ENCODE data around the gene CFAP206. TPM values are rescaled to one million over a fixed set of nuclear protein-coding genes. Genes with fewer than 3 reads are reported as not detected.

Gene CFAP206
- total and polyA plus RNA-seq, 2 donors (not counting 1 experiment from before 2014, with no cell fraction given) = not detected

DNA sequence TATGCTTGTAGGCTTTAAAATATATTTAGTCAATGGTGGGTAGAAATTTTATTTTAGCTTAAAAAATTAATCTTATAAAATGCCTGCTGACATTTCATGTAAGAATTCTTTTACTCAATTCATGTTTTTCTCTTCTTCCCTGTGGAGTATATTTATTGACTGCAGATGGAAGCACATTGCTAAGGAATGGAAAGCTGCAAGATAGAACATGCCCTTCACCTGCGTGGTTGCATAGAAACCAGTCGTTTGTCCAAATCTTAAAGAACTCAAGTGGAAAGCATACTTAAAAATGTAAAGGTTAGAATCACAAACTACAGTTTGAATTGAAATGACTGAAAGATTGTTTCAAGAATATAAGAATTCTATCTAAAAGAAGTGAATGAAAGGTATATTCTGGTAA lies 32.5 kb upstream of the CFAP206 start:
- Histone ChIP-seq H3K36me3 (replicated peaks in 1 of 2; ENCODE audit: control extremely low read depth in 1 of 2, control insufficient read depth in 1 of 2, extremely low read depth in 1 of 2, insufficient read depth in 2 of 2, low read length in 1 of 2) (no peaks in the 10 kb centered on the region), H3K4me2 (replicated peaks; ENCODE audit: low read depth, low read length, poor library complexity, severe bottlenecking) (no peak overlapping the region), H3K27ac (ENCODE audit: low read length in 2 of 2) (no peak overlapping the region), H4K20me1 (ENCODE audit: control insufficient read depth, insufficient read depth, low read length, poor library complexity, severe bottlenecking) (no peaks in the 10 kb centered on the region), H3K79me2 (ENCODE audit: control insufficient read depth, insufficient read depth, low read length) (no peaks in the 10 kb centered on the region), H3K9me3 (ENCODE audit: control extremely low read depth in 1 of 3, control insufficient read depth in 2 of 3, insufficient read depth in 1 of 3, low read length in 2 of 3) (peaks cover 0 to 4% (median 0%) of the 10 kb centered on the region in 3 donors), H3K27me3 (replicated peaks in 1 of 4; ENCODE audit: control extremely low read depth in 1 of 4, control insufficient read depth in 3 of 4, insufficient read depth in 4 of 4, low read length in 3 of 4) (no peaks in the 10 kb centered on the region), H3K9ac (ENCODE audit: low read length) (no peak overlapping the region), H3K4me1 (ENCODE audit: control insufficient read depth in 2 of 2, insufficient read depth in 2 of 2, low read length in 2 of 2) (peaks cover 7 to 10% of the 10 kb centered on the region in 2 donors), H3K4me3 (ENCODE audit: control extremely low read depth in 1 of 5, extremely low read depth in 1 of 5, insufficient read depth in 1 of 5, low read depth in 2 of 5, low read length in 4 of 5) (no peak overlapping the region), H2AFZ (ENCODE audit: insufficient read depth, low read depth, low read length, poor library complexity, severe bottlenecking) (no peak overlapping the region)
- intact Hi-C loops (cut with micrococcal nuclease) = no loop called here
- TF ChIP-seq, protein P1, sequence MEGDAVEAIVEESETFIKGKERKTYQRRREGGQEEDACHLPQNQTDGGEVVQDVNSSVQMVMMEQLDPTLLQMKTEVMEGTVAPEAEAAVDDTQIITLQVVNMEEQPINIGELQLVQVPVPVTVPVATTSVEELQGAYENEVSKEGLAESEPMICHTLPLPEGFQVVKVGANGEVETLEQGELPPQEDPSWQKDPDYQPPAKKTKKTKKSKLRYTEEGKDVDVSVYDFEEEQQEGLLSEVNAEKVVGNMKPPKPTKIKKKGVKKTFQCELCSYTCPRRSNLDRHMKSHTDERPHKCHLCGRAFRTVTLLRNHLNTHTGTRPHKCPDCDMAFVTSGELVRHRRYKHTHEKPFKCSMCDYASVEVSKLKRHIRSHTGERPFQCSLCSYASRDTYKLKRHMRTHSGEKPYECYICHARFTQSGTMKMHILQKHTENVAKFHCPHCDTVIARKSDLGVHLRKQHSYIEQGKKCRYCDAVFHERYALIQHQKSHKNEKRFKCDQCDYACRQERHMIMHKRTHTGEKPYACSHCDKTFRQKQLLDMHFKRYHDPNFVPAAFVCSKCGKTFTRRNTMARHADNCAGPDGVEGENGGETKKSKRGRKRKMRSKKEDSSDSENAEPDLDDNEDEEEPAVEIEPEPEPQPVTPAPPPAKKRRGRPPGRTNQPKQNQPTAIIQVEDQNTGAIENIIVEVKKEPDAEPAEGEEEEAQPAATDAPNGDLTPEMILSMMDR (IDR thresholded peaks at IDR 0.05) = no peak
- TF ChIP-seq EZH2 (IDR thresholded peaks at IDR 0.05; ENCODE audit: borderline replicate concordance, insufficient read depth, low read depth, low read length, poor library complexity, severe bottlenecking) = no peak
- Mint-ChIP-seq H3K4me3 (no peak overlapping the region), H3K4me1 (peaks cover 10% of the 10 kb centered on the region), H3K9me3 (ENCODE audit: insufficient read depth) (no peaks in the 10 kb centered on the region), H3K27ac (no peak overlapping the region), H3K27me3 (no peaks in the 10 kb centered on the region)
- no CpG with 5 or more reads among the region's 2 CpGs for WGBS (ENCODE audit: insufficient coverage)
- ChIA-PET POLR2A (no interaction called here), CTCF (no interaction called here)
- no peak for DNase-seq
- ATAC-seq (ENCODE audit: low read depth) = no peak

DNA sequence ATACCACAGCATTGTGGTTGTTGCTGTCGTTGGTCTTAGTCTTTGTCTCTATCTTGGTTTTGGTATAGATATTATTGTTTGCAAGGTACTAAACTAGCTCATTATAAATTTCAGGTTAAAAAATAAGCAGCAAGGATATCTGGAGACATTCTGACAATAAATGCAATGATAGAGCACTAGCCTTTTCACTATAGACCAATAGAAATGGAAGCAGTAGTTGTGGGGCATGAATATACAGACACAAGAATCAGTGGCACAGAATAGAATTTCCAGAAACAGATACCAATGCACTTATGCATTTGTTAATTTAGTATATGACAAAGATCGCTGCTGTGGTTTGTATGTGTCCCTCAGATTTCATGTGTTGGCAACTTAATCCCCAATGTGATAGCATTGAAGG lies 31.1 kb upstream of the CFAP206 start:
- Histone ChIP-seq H3K27me3 (replicated peaks in 1 of 4; ENCODE audit: control extremely low read depth in 1 of 4, control insufficient read depth in 3 of 4, insufficient read depth in 4 of 4, low read length in 3 of 4) (no peaks in the 10 kb centered on the region), H3K4me3 (ENCODE audit: control extremely low read depth in 1 of 5, extremely low read depth in 1 of 5, insufficient read depth in 1 of 5, low read depth in 2 of 5, low read length in 4 of 5) (no peak overlapping the region), H3K36me3 (replicated peaks in 1 of 2; ENCODE audit: control extremely low read depth in 1 of 2, control insufficient read depth in 1 of 2, extremely low read depth in 1 of 2, insufficient read depth in 2 of 2, low read length in 1 of 2) (no peaks in the 10 kb centered on the region), H3K27ac (ENCODE audit: low read length in 2 of 2) (no peak overlapping the region), H3K4me2 (replicated peaks; ENCODE audit: low read depth, low read length, poor library complexity, severe bottlenecking) (no peak overlapping the region), H3K9ac (ENCODE audit: low read length) (no peak overlapping the region), H3K9me3 (ENCODE audit: control extremely low read depth in 1 of 3, control insufficient read depth in 2 of 3, insufficient read depth in 1 of 3, low read length in 2 of 3) (peaks cover 0 to 4% (median 0%) of the 10 kb centered on the region in 3 donors), H3K79me2 (ENCODE audit: control insufficient read depth, insufficient read depth, low read length) (no peaks in the 10 kb centered on the region), H2AFZ (ENCODE audit: insufficient read depth, low read depth, low read length, poor library complexity, severe bottlenecking) (no peak overlapping the region), H3K4me1 (ENCODE audit: control insufficient read depth in 2 of 2, insufficient read depth in 2 of 2, low read length in 2 of 2) (peaks cover 7 to 10% of the 10 kb centered on the region in 2 donors), H4K20me1 (ENCODE audit: control insufficient read depth, insufficient read depth, low read length, poor library complexity, severe bottlenecking) (no peaks in the 10 kb centered on the region)
- no peak for TF ChIP-seq EZH2 (IDR thresholded peaks at IDR 0.05; ENCODE audit: borderline replicate concordance, insufficient read depth, low read depth, low read length, poor library complexity, severe bottlenecking)
- TF ChIP-seq, protein P1 (IDR thresholded peaks at IDR 0.05) = no peak
- Mint-ChIP-seq H3K9me3 (ENCODE audit: insufficient read depth) (no peaks in the 10 kb centered on the region), H3K4me3 (no peak overlapping the region), H3K4me1 (peaks cover 10% of the 10 kb centered on the region), H3K27me3 (no peaks in the 10 kb centered on the region), H3K27ac (no peak overlapping the region)
- ChIA-PET CTCF (no interaction called here), POLR2A (no interaction called here)
- DNase-seq (no peak), ATAC-seq (ENCODE audit: low read depth) (no peak)
- 100% methylated on average over 1 of the region's 2 CpGs for WGBS (ENCODE audit: insufficient coverage)
- intact Hi-C loops (cut with micrococcal nuclease) = no loop called here
